Ishikawa (cell line): ENCODE results near the gene ANO3.

ENCODE experiments used
- EGR1 ChIP-seq: IDR thresholded peaks from 2 replicates; pipeline ENCODE4 v1.6.1; 2012
- RAD21 ChIP-seq: IDR thresholded peaks from 2 replicates; pipeline ENCODE4 v1.6.1; 2012; ENCODE audit warnings: low read depth

DNA sequence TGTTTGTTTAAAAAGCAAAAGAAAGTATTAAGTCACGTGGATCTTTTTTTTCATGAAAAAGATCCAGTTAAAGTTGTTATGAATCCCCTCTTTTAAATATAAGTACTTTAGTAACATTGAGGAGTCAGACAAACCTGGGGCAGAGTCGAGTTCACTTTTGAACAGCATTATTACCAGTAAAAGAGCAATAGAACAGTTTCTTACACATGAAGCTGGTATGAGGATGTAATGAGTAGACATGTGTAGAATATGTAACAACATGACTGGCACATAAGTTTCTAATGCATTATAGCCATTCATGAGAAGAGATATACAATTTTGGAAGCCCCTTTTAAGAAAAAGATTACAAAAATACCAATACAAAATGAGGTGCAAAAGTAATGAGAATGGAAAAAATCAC lies 247.8 kb downstream of the ANO3 start:
- no peak for TF ChIP-seq EGR1
- TF ChIP-seq RAD21: no peak
